C4-2B (cell line): ENCODE results near the gene NRTN.

ENCODE experiments used
- ZFX ChIP-seq: fragments of 450-650 bp; IDR thresholded peaks from 2 replicates; pipeline ENCODE4 v1.6.1; 2017
- TF ChIP-seq, protein P1 (sequence below): fragments of 450-650 bp; conservative IDR thresholded peaks from 2 replicates; pipeline ENCODE4 v1.5.1; 2017; ENCODE audit warnings: mild to moderate bottlenecking

DNA sequence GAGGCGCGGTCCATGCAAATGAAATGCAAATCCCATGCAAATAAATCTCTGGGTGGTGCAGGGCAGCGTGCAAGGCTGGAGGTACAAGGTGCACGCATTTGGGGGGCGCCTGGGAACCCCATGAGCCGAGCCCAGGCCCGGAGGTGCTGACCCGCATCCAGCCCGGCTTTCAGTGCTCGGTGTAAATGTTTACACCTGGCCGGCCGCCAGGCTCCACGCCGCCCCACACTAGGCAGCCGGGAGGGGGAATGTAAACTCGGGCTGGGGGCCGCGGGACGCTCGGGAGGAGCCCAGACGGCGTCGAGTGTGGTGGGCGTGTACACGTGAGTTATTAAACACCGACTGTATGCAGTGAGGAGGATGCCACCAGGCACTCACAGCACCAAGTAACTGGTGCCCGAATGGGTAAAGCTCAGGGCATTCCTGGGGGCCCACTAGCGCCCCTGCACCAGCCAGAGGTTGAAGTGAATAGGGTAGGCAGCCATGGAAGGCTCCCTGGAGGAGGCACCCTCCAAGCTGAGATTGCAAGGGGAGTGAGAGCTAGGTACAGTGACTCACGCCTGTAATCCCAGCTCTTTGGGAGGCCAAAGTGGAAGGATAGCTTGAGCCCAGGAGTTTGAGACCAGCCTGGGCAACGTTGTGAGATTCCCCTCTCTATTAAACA lies 17.4 kb downstream of the NRTN start:
- TF ChIP-seq, protein P1, sequence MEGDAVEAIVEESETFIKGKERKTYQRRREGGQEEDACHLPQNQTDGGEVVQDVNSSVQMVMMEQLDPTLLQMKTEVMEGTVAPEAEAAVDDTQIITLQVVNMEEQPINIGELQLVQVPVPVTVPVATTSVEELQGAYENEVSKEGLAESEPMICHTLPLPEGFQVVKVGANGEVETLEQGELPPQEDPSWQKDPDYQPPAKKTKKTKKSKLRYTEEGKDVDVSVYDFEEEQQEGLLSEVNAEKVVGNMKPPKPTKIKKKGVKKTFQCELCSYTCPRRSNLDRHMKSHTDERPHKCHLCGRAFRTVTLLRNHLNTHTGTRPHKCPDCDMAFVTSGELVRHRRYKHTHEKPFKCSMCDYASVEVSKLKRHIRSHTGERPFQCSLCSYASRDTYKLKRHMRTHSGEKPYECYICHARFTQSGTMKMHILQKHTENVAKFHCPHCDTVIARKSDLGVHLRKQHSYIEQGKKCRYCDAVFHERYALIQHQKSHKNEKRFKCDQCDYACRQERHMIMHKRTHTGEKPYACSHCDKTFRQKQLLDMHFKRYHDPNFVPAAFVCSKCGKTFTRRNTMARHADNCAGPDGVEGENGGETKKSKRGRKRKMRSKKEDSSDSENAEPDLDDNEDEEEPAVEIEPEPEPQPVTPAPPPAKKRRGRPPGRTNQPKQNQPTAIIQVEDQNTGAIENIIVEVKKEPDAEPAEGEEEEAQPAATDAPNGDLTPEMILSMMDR = no peak
- no peak for TF ChIP-seq ZFX
